Measurements from ENCODE around the gene GRIA3.

GRCh38 chrX:123277347-123277746 lies 93.3 kb downstream of the GRIA3 start:
- no peak for TF ChIP-seq CTCF (IDR thresholded peaks at IDR 0.05; ENCODE audit: poor library complexity)
- no peak for TF ChIP-seq EZH2 (IDR thresholded peaks at IDR 0.05; ENCODE audit: borderline replicate concordance)
